Spleen (tissue), 11 donors: ENCODE results near the gene CILP. TPM values are rescaled to one million over a fixed set of nuclear protein-coding genes. Genes with fewer than 3 reads are reported as not detected.

Experiments used
- DNase-seq: peaks from one replicate; pipeline ENCODE4 v3.0.0-alpha.2; 2020
- H3K27ac ChIP-seq, 8 donors: fragments of 200-600 bp; sonication (generic) in 7 of 8; 1 replicate in 4 of 8; 2 replicates in 4 of 8; pipeline versions ENCODE4 v1.5.0 to v1.8.0; 2016 to 2021; ENCODE audit warnings: inconsistent platforms in 4 of 8, mild to moderate bottlenecking in 4 of 8, moderate library complexity in 1 of 8
- H3K27me3 ChIP-seq, 7 donors: fragments of 200-600 bp; sonication (generic) in 6 of 7; replicated peaks in 1 of 7; 1 replicate in 4 of 7; 2 replicates in 3 of 7; pipeline versions ENCODE4 v1.5.0 to v1.8.0; 2016 to 2021; ENCODE audit warnings: inconsistent platforms in 3 of 7, mild to moderate bottlenecking in 1 of 7
- H3K36me3 ChIP-seq, 6 donors: fragments of 200-600 bp; sonication (generic) in 5 of 6; 1 replicate in 4 of 6; 2 replicates in 2 of 6; pipeline versions ENCODE4 v1.5.0 to v1.8.0; 2016 to 2021; ENCODE audit warnings: inconsistent platforms in 2 of 6
- H3K4me1 ChIP-seq, 6 donors: fragments of 200-600 bp; sonication (generic) in 5 of 6; 1 replicate in 3 of 6; 2 replicates in 3 of 6; pipeline versions ENCODE4 v1.5.0 to v1.8.0; 2016 to 2021; ENCODE audit warnings: inconsistent platforms in 3 of 6
- H3K4me3 ChIP-seq, 8 donors: fragments of 200-600 bp; sonication (generic) in 7 of 8; 1 replicate in 4 of 8; 2 replicates in 4 of 8; pipeline versions ENCODE4 v1.5.0 to v1.8.0; 2016 to 2021; ENCODE audit warnings: inconsistent platforms in 4 of 8, mild to moderate bottlenecking in 4 of 8, moderate library complexity in 2 of 8
- H3K9me3 ChIP-seq, 8 donors: fragments of 200-600 bp; sonication (generic) in 7 of 8; 1 replicate in 4 of 8; 2 replicates in 4 of 8; pipeline versions ENCODE4 v1.5.0 to v1.8.0; 2016 to 2021; ENCODE audit warnings: inconsistent platforms in 4 of 8
- CTCF ChIP-seq, 11 experiments: fragments of 200-600 bp in 7 of 11; fragments of 450-650 bp in 4 of 11; sonication (generic) in 4 of 11; IDR thresholded peaks in 8 of 11; conservative IDR thresholded peaks in 3 of 11; 1 replicate in 7 of 11; 2 replicates in 4 of 11; pipeline versions ENCODE4 v1.4.0 to v1.8.0; 2016 to 2021; ENCODE audit warnings: antibody characterized with exemption in 11 of 11, inconsistent platforms in 4 of 11, mild to moderate bottlenecking in 1 of 11
- POLR2A ChIP-seq, 3 donors: fragments of 450-650 bp; IDR thresholded peaks; one replicate each; pipeline ENCODE4 v1.5.1; 2017; ENCODE audit warnings: antibody characterized with exemption in 3 of 3, mild to moderate bottlenecking in 1 of 3
- POLR2AphosphoS5 ChIP-seq, 3 donors: sonication (generic); formaldehyde crosslinking; IDR thresholded peaks; one replicate each; pipeline ENCODE4 v1.5.1; 2017; ENCODE audit warnings: antibody characterized with exemption in 3 of 3
- WGBS, 5 donors: extraction: QIAGEN DNeasy Blood & Tissue Kit in 3 of 5; methylation state at CpG; one replicate each; pipeline versions ENCODE4 v1.1.5 to v1.1.7; 2013 to 2018; 5-methylcytosine and 5-hydroxymethylcytosine counted together
- intact Hi-C: fragments of 100-400 bp; cut with DNase I; formaldehyde crosslinking; loops from one replicate; pipeline ENCODE4 v1.15.0; 2023; ENCODE audit warnings: low total_unique reads
- polyA plus RNA-seq, 3 donors: library from polyadenylated mRNA; stranded (reverse); fragments of 200-250 nt; gene quantifications; one replicate each; pipeline ENCODE4 v1.2.1, GENCODE V29; 2013
- total RNA-seq, 7 donors: library from RNA; depleted of rRNA in 3 of 7; stranded (reverse); fragments of >200 nt in 3 of 7; fragmentation: NEBNext Ultra II Directional in 4 of 7; extraction: Animal tissue kit (Norgen Biotek cat#: 25700) in 4 of 7; gene quantifications; one replicate each; pipeline versions ENCODE4 v1.1.0 to v1.2.1, GENCODE V29; 2016 to 2021
- donor health status: healthy with polysubstance abuse.
- donor health status: DM: no; HTN: no; CAD: no; lungs with moderate emphysema.
- donor health status: DM: no; HTN: no; CAD: no.
- donor health status: Bipolar disorder and iron deficiency.
- donor health status: healthy.
- donor health status: DM: no; HTN: no; CAD: no.
- donor health status: DM: yes; HTN: yes; CAD: no.

The CILP gene
- total and polyA plus RNA-seq, 10 donors, result 0.19 to 3.1 (median 0.41) TPM

GRCh38 chr15:65258375-65259262 is 47.3 kb upstream of the CILP start:
- intact Hi-C loops, result no loop called here
- Histone ChIP-seq H3K27ac (peak overlapping the region in 3 of 8 donors; percentile 9 to 33 (median 18)), H3K36me3 (peaks cover 4 to 98% (median 48%) of the 10 kb centered on the region in 6 donors), H3K4me3 (no peak overlapping the region), H3K4me1 (no peaks in the 10 kb centered on the region), H3K27me3 (no peaks in the 10 kb centered on the region), H3K9me3 (no peaks in the 10 kb centered on the region)
- 62 to 70% (median 64%) methylated on average over 5 of the region's 5 CpGs for WGBS, 5 donors
- TF ChIP-seq CTCF (IDR thresholded peaks at IDR 0.05 in 8 of 11, conservative IDR thresholded peaks at IDR 0.05 in 3 of 11) (no peak), POLR2A (IDR thresholded peaks at IDR 0.05) (no peak), POLR2AphosphoS5 (IDR thresholded peaks at IDR 0.05) (no peak)
- no peak for DNase-seq

GRCh38 chr15:65255486-65256140 is 44.3 kb upstream of the CILP start:
- Histone ChIP-seq H3K4me3 (no peak overlapping the region), H3K4me1 (no peaks in the 10 kb centered on the region), H3K27me3 (no peaks in the 10 kb centered on the region), H3K27ac (no peak overlapping the region), H3K9me3 (no peaks in the 10 kb centered on the region), H3K36me3 (peaks cover 4 to 77% (median 31%) of the 10 kb centered on the region in 6 donors)
- intact Hi-C loops, result no loop called here
- 77 to 96% (median 83%) methylated on average over 7 of the region's 7 CpGs for WGBS, 5 donors
- DNase-seq, result no peak
- TF ChIP-seq CTCF (IDR thresholded peaks at IDR 0.05 in 8 of 11, conservative IDR thresholded peaks at IDR 0.05 in 3 of 11), result no peak
- no peak for TF ChIP-seq POLR2A (IDR thresholded peaks at IDR 0.05)
- TF ChIP-seq POLR2AphosphoS5 (IDR thresholded peaks at IDR 0.05), result no peak

- intact Hi-C loops, result no loop called here
- no peak for DNase-seq
- 32 to 71% (median 50%) methylated on average over 1 of the region's 1 CpG for WGBS, 5 donors
These were observed 43.5 kb upstream of the CILP start for GRCh38 chr15:65254758-65255157.

More at GRCh38 chr15:65254758-65255157, 43.5 kb upstream of the CILP start:
- Histone ChIP-seq H3K4me1 (no peaks in the 10 kb centered on the region), H3K27ac (no peak overlapping the region), H3K36me3 (peaks cover 4 to 72% (median 22%) of the 10 kb centered on the region in 6 donors), H3K9me3 (no peaks in the 10 kb centered on the region), H3K4me3 (no peak overlapping the region), H3K27me3 (no peaks in the 10 kb centered on the region)
- TF ChIP-seq POLR2A (IDR thresholded peaks at IDR 0.05) (no peak), POLR2AphosphoS5 (IDR thresholded peaks at IDR 0.05) (no peak), CTCF (IDR thresholded peaks at IDR 0.05 in 8 of 11, conservative IDR thresholded peaks at IDR 0.05 in 3 of 11) (no peak)
